Transverse colon (tissue), 4 donors: ENCODE data around the gene SLC51A. TPM values are rescaled to one million over a fixed set of nuclear protein-coding genes. Genes with fewer than 3 reads are reported as not detected.
A peak's percentile ranks its signal among the peaks of the same experiment; 100 is the strongest.

Experiments
- DNase-seq: peaks from one replicate; pipeline ENCODE4 v3.0.0-alpha.2; 2019
- H3K27ac ChIP-seq, 4 donors: fragments of 200-600 bp; sonication (generic); 2 replicates each; pipeline ENCODE4 v1.5.1; 2016 to 2018; ENCODE audit warnings: inconsistent platforms in 4 of 4
- H3K27me3 ChIP-seq: fragments of 200-600 bp; sonication (generic); 2 replicates; pipeline ENCODE4 v1.5.1; 2017; ENCODE audit warnings: inconsistent platforms
- H3K36me3 ChIP-seq, 4 donors: fragments of 200-600 bp; sonication (generic); 2 replicates each; pipeline ENCODE4 v1.5.1; 2017 to 2019; ENCODE audit warnings: inconsistent platforms in 4 of 4
- H3K4me1 ChIP-seq, 4 donors: fragments of 200-600 bp; sonication (generic); 2 replicates each; pipeline ENCODE4 v1.5.1; 2017 to 2020; ENCODE audit warnings: inconsistent platforms in 4 of 4
- H3K4me3 ChIP-seq, 4 donors: fragments of 200-600 bp; sonication (generic); 1 replicate in 1 of 4; 2 replicates in 3 of 4; pipeline versions ENCODE4 v1.5.1 to v1.6.1; 2017 to 2019; ENCODE audit warnings: inconsistent platforms in 4 of 4
- H3K9me3 ChIP-seq, 2 donors: fragments of 200-600 bp; sonication (generic); 2 replicates each; pipeline ENCODE4 v1.5.1; 2017 to 2019; ENCODE audit warnings: inconsistent platforms in 2 of 2
- CTCF ChIP-seq, 5 experiments: fragments of 200-600 bp in 3 of 5; fragments of 450-650 bp in 2 of 5; sonication (generic) in 3 of 5; IDR thresholded peaks; 1 replicate in 2 of 5; 2 replicates in 3 of 5; pipeline ENCODE4 v1.5.1; 2016 to 2017; ENCODE audit warnings: antibody characterized with exemption in 5 of 5, inconsistent platforms in 3 of 5, mild to moderate bottlenecking in 2 of 5, moderate library complexity in 1 of 5
- EP300 ChIP-seq: sonication (generic); formaldehyde crosslinking; IDR thresholded peaks from one replicate; pipeline ENCODE4 v1.6.1; 2017; ENCODE audit warnings: antibody characterized with exemption, low read depth
- POLR2A ChIP-seq: fragments of 450-650 bp; IDR thresholded peaks from one replicate; pipeline ENCODE4 v1.6.1; 2016; ENCODE audit warnings: antibody characterized with exemption, mild to moderate bottlenecking, moderate library complexity
- POLR2AphosphoS5 ChIP-seq, 3 donors: sonication (generic); formaldehyde crosslinking; IDR thresholded peaks; one replicate each; pipeline ENCODE4 v1.6.1; 2016; ENCODE audit warnings: antibody characterized with exemption in 3 of 3
- WGBS, 2 donors: methylation state at CpG; one replicate each; pipeline ENCODE4 v1.1.5; 2018; ENCODE audit warnings: low coverage in 1 of 2; 5-methylcytosine and 5-hydroxymethylcytosine counted together
- in situ Hi-C, 4 donors: fragments of 200-750 bp; cut with MboI; loops; one replicate each; pipeline versions ENCODE4 v1.15.0 to v1.15.1; 2017; ENCODE audit warnings: low sequenced_read_pairs in 3 of 4, low pct_ligation_motif_present in 1 of 4, low pct_unique_long_range_greater_than_20kb in 1 of 4
- intact Hi-C: fragments of 100-400 bp; cut with DNase I; formaldehyde crosslinking; loops from one replicate; pipeline ENCODE4 v1.15.1; 2023; ENCODE audit warnings: low total_unique reads
- total RNA-seq, 4 donors: library from RNA; depleted of rRNA; stranded (reverse); fragments of >200 nt; gene quantifications; one replicate each; pipeline ENCODE4 v1.1.0, GENCODE V29; 2016

Gene SLC51A
- total RNA-seq, 4 donors from 2014 or later: 7.2 to 123 (median 40.5) TPM

GRCh38 chr3:196260784-196261183, 44.5 kb downstream of the SLC51A start:
- no peaks in the 10 kb centered on the region for H3K9me3 ChIP-seq
- no peak overlapping the region for H3K4me3 ChIP-seq
- in situ Hi-C loops: loop anchor here in 2 of 4 donors (25.0 kb wide), 1 partner anchor 252 kb away; the partner anchor contains the start of genes RNF168 (in 2 of the 2) and SMCO1 (in 2 of the 2)
- intact Hi-C loops: no loop called here
- no peaks in the 10 kb centered on the region for H3K27me3 ChIP-seq
- 97 to 98% methylated on average over 4 of the region's 4 CpGs for WGBS, 2 donors
- no peak overlapping the region for H3K27ac ChIP-seq
- H3K36me3 ChIP-seq: peaks cover 0 to 19% (median 4%) of the 10 kb centered on the region in 4 donors
- H3K4me1 ChIP-seq: peaks cover 0 to 1% (median 0%) of the 10 kb centered on the region in 4 donors
- DNase-seq: no peak
- no peak for TF ChIP-seq POLR2A
- no peak for TF ChIP-seq CTCF (IDR thresholded peaks at IDR 0.05)
- no peak for TF ChIP-seq EP300
- no peak for TF ChIP-seq POLR2AphosphoS5 (IDR thresholded peaks at IDR 0.05)

- Histone ChIP-seq H3K27ac (no peak overlapping the region), H3K36me3 (peaks cover 0 to 25% (median 9%) of the 10 kb centered on the region in 4 donors), H3K4me1 (peaks cover 0 to 7% (median 5%) of the 10 kb centered on the region in 4 donors), H3K9me3 (no peaks in the 10 kb centered on the region), H3K4me3 (no peak overlapping the region), H3K27me3 (no peaks in the 10 kb centered on the region)
- DNase-seq: no peak
- 65 to 66% methylated on average over 3 to 7 of the region's 7 CpGs for WGBS, 2 donors
- TF ChIP-seq EP300 (no peak), CTCF (IDR thresholded peaks at IDR 0.05) (no peak), POLR2AphosphoS5 (IDR thresholded peaks at IDR 0.05) (no peak), POLR2A (no peak)
- intact Hi-C loops (no loop called here), in situ Hi-C loops (loop anchor here in 2 of 4 donors (25.0 kb wide), 1 partner anchor 248 kb away; the partner anchor contains the start of genes RNF168 (in 2 of the 2) and SMCO1 (in 2 of the 2))
These were observed 47.5 kb downstream of the SLC51A start for GRCh38 chr3:196263819-196264218.

- in situ Hi-C loops: loop anchor here in 2 of 4 donors (25.0 kb wide), 1 partner anchor 244 kb away; the partner anchor contains the start of genes RNF168 (in 2 of the 2) and SMCO1 (in 2 of the 2)
- H3K27me3 ChIP-seq: no peaks in the 10 kb centered on the region
- H3K27ac ChIP-seq: peak overlapping the region in 2 of 4 donors; percentile 18 to 37
- no peak for TF ChIP-seq POLR2A
- no peak for TF ChIP-seq CTCF (IDR thresholded peaks at IDR 0.05)
- TF ChIP-seq EP300: no peak
- no peak for TF ChIP-seq POLR2AphosphoS5 (IDR thresholded peaks at IDR 0.05)
- intact Hi-C loops: no loop called here
- no peak for DNase-seq
- 66 to 70% methylated on average over 9 of the region's 9 CpGs for WGBS, 2 donors
- peaks cover 0 to 34% (median 7%) of the 10 kb centered on the region in 4 donors for H3K36me3 ChIP-seq
- no peak overlapping the region for H3K4me3 ChIP-seq
- H3K4me1 ChIP-seq: peaks cover 0 to 7% (median 5%) of the 10 kb centered on the region in 4 donors
- no peaks in the 10 kb centered on the region for H3K9me3 ChIP-seq
These were observed 52.2 kb downstream of the SLC51A start for GRCh38 chr3:196268284-196269163.

GRCh38 chr3:196270499-196270898, 54.2 kb downstream of the SLC51A start:
- in situ Hi-C loops (loop anchor here in 2 of 4 donors (25.0 kb wide), 1 partner anchor 242 kb away; the partner anchor contains the start of genes RNF168 (in 2 of the 2) and SMCO1 (in 2 of the 2)), intact Hi-C loops (no loop called here)
- Histone ChIP-seq H3K27me3 (no peaks in the 10 kb centered on the region), H3K4me3 (no peak overlapping the region), H3K27ac (no peak overlapping the region), H3K4me1 (peaks cover 0 to 7% (median 5%) of the 10 kb centered on the region in 4 donors), H3K9me3 (no peaks in the 10 kb centered on the region), H3K36me3 (peaks cover 0 to 28% (median 7%) of the 10 kb centered on the region in 4 donors)
- DNase-seq: no peak
- WGBS, 2 donors: 90 to 95% methylated on average over 2 to 5 of the region's 5 CpGs
- TF ChIP-seq CTCF (IDR thresholded peaks at IDR 0.05) (no peak), POLR2AphosphoS5 (IDR thresholded peaks at IDR 0.05) (no peak), EP300 (no peak), POLR2A (no peak)
